Neural progenitor cell (in vitro differentiated cells): ENCODE measurements around the gene VOPP1.

ENCODE experiments used
- EZH2 ChIP-seq: fragments of 200-600 bp; sonication (generic); IDR thresholded peaks from 2 replicates; pipeline ENCODE4 v1.6.1; 2017; ENCODE audit warnings: antibody characterized with exemption, mild to moderate bottlenecking, moderate library complexity
- TF ChIP-seq, protein P1 (sequence below): fragments of 200-600 bp; sonication (generic); IDR thresholded peaks from 2 replicates; pipeline ENCODE4 v1.5.1; 2017; ENCODE audit warnings: antibody characterized with exemption, mild to moderate bottlenecking

DNA sequence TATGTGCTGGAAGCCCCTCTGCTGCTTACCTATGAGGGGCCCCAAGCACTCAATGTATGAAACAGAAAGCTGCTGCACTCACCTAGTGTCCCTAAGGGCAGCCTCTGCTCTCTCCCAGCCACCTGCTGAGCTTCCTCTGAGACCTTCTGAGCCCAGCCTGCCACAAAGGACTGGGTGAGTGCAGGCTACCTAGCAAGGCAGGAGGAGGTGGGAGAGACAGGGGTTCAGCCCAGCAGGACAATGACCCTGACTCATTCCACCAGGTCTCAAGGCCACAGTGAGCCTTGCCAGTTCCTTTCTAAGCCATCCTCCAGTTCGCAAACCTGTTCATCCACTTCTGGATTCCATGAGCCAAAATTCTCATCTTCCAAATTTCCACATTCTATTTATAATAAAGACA is 16.3 kb downstream of the VOPP1 start:
- TF ChIP-seq, protein P1, sequence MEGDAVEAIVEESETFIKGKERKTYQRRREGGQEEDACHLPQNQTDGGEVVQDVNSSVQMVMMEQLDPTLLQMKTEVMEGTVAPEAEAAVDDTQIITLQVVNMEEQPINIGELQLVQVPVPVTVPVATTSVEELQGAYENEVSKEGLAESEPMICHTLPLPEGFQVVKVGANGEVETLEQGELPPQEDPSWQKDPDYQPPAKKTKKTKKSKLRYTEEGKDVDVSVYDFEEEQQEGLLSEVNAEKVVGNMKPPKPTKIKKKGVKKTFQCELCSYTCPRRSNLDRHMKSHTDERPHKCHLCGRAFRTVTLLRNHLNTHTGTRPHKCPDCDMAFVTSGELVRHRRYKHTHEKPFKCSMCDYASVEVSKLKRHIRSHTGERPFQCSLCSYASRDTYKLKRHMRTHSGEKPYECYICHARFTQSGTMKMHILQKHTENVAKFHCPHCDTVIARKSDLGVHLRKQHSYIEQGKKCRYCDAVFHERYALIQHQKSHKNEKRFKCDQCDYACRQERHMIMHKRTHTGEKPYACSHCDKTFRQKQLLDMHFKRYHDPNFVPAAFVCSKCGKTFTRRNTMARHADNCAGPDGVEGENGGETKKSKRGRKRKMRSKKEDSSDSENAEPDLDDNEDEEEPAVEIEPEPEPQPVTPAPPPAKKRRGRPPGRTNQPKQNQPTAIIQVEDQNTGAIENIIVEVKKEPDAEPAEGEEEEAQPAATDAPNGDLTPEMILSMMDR = no peak
- TF ChIP-seq EZH2 = no peak
